Stomach smooth muscle (tissue), 2 donors: ENCODE measurements around the gene MAP4K3.
A peak's percentile ranks its signal among the peaks of the same experiment; 100 is the strongest.

ENCODE experiments used
- H3K27ac ChIP-seq: one replicate; pipeline ENCODE4 v1.7.0; 2013; ENCODE audit warnings: mild to moderate bottlenecking, low read length, inconsistent platforms
- H3K27me3 ChIP-seq, 2 donors: one replicate each; pipeline ENCODE4 v1.7.0; 2013; ENCODE audit warnings: low read length in 2 of 2; ENCODE audit not compliant: insufficient read depth in 2 of 2, control insufficient read depth in 1 of 2
- H3K36me3 ChIP-seq, 2 donors: one replicate each; pipeline ENCODE4 v1.7.0; 2013; ENCODE audit warnings: low read length in 2 of 2; ENCODE audit not compliant: control insufficient read depth in 2 of 2, insufficient read depth in 2 of 2
- H3K4me1 ChIP-seq: one replicate; pipeline ENCODE4 v1.7.0; 2013; ENCODE audit warnings: low read length; ENCODE audit not compliant: control insufficient read depth, insufficient read depth
- H3K4me3 ChIP-seq, 2 donors: one replicate each; pipeline ENCODE4 v1.7.0; 2013; ENCODE audit warnings: low read length in 2 of 2
- H3K9ac ChIP-seq, 2 donors: one replicate each; pipeline ENCODE4 v1.7.0; 2013; ENCODE audit warnings: low read length in 2 of 2, mild to moderate bottlenecking in 1 of 2
- H3K9me3 ChIP-seq, 2 donors: one replicate each; pipeline ENCODE4 v1.7.0; 2013; ENCODE audit warnings: low read length in 2 of 2; ENCODE audit not compliant: control insufficient read depth in 2 of 2
- donor health status: healthy.
- donor health status: Pancreatic carcinoma.

MAP4K3 gene

DNA sequence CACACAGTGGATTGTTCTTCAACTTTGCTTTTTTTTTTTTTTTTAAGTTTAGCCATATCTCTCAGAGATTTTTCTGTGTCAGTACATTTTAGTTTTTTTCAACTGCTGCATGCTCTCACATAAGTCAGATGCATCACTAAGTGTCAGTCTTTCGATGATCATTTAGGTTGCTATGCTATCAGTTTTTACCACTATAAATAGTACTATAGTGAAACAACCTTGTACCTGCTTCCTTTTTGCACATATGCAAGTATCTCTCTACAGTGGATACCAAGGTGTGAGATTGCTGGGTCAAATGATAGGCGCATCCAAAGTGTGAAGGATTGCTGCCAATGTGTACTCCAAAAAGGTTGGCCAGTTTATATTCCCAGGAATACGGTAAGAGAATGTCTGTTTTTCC is 33.5 kb upstream of the MAP4K3 start:
- Histone ChIP-seq H3K27ac (no peak overlapping the region), H3K9me3 (no peaks in the 10 kb centered on the region), H3K4me3 (no peak overlapping the region), H3K27me3 (no peaks in the 10 kb centered on the region), H3K36me3 (no peaks in the 10 kb centered on the region), H3K9ac (no peak overlapping the region), H3K4me1 (peaks cover 17% of the 10 kb centered on the region)

DNA sequence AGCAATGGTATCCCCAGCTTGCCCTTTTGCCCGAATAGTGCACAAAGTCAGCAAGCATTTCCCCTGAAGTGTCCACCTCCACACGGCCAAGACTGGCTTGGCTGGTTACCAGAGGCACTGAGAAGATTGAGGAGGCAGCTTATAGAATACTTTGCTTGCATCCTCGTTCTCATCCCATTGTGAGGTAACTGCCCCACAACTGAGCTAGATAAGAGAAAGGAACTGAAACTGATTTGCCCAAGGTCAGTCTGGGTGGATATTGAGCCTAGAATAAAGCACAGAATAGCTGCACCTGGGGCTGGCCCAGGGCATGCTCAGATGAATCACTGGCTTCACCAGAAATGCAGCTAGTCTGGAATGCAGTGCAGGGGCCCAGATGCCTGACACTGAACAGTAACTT is 32.7 kb upstream of the MAP4K3 start:
- H3K27ac ChIP-seq: peak overlapping the region; percentile 43
- no peak overlapping the region for H3K9ac ChIP-seq
- peak overlapping the region in 1 of 2 donors; percentile 0 for H3K4me3 ChIP-seq
- no peaks in the 10 kb centered on the region for H3K36me3 ChIP-seq
- H3K4me1 ChIP-seq: peaks cover 17% of the 10 kb centered on the region
- H3K27me3 ChIP-seq: no peaks in the 10 kb centered on the region
- H3K9me3 ChIP-seq: no peaks in the 10 kb centered on the region

- Histone ChIP-seq H3K9me3 (no peaks in the 10 kb centered on the region), H3K27ac (peak overlapping the region; percentile 19), H3K36me3 (no peaks in the 10 kb centered on the region), H3K4me3 (peak overlapping the region in 1 of 2 donors; percentile 0), H3K9ac (no peak overlapping the region), H3K27me3 (no peaks in the 10 kb centered on the region), H3K4me1 (peaks cover 17% of the 10 kb centered on the region)
These were observed 31.7 kb upstream of the MAP4K3 start for GRCh38 chr2:39468579-39469451.

DNA sequence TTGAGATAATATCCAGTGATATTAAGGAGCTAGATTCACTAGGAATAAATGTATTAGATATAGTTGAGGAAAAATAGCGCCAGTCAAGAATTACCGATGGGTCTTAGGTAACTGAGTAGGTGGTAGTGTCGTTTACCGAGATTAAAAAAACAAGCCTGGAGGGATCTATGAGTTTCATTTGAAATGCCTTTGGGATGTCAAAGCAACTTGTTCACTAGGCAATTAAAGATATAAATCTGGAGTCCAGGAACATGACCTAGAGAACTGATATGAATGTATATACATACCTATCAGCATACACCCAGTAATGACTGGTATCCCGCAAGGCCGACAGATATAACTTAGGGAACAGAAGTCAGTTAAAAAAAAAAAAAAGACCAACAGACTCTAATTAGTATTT is 29.2 kb upstream of the MAP4K3 start:
- Histone ChIP-seq H3K9me3 (no peaks in the 10 kb centered on the region), H3K27ac (no peak overlapping the region), H3K27me3 (no peaks in the 10 kb centered on the region), H3K4me1 (peaks cover 17% of the 10 kb centered on the region), H3K9ac (no peak overlapping the region), H3K4me3 (no peak overlapping the region), H3K36me3 (no peaks in the 10 kb centered on the region)

DNA sequence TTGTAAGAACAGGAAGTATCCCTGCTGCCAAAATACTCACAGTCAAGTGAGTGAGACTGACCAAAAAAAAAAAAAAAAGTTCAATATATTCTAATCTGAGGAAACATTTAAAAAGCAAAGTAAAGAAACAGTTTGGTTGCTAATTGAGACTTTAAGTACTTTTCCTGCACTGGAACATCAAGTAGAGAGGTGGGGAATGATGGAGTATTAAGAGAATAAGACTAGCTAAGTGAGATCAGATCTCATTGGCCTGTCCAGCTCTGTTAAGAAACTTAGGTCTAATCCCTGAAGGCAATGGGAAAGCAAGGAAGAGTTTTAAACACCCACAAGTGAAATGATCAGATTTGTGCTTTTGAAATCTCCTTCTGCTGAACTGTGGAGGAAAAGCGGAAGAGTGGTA is 27.8 kb upstream of the MAP4K3 start:
- peaks cover 0 to 2% of the 10 kb centered on the region in 2 donors for H3K36me3 ChIP-seq
- peaks cover 13% of the 10 kb centered on the region for H3K4me1 ChIP-seq
- no peak overlapping the region for H3K27ac ChIP-seq
- no peak overlapping the region for H3K4me3 ChIP-seq
- no peak overlapping the region for H3K9ac ChIP-seq
- no peaks in the 10 kb centered on the region for H3K9me3 ChIP-seq
- H3K27me3 ChIP-seq: no peaks in the 10 kb centered on the region

DNA sequence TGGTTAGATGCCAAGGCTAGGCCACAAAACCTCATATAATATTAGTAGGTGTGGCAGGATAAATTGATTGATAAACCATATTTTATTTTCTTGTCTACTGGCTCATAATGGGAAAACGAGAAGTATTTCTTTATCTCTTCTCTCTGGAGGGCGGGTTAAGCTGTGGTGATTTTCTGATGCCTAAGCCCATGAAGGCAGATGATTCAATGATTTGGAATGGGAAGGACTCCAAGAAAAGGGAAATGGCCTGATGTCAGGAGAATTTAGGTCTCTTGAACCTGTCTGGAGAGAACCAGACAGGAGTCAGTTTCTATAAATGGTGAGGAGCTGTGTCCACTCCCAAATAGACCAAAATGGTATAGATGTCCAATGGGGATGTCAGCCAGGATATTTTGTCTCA is 18.7 kb upstream of the MAP4K3 start:
- Histone ChIP-seq H3K9ac (no peak overlapping the region), H3K4me1 (no peaks in the 10 kb centered on the region), H3K27me3 (no peaks in the 10 kb centered on the region), H3K36me3 (peaks cover 0 to 4% of the 10 kb centered on the region in 2 donors), H3K9me3 (no peaks in the 10 kb centered on the region), H3K27ac (no peak overlapping the region), H3K4me3 (no peak overlapping the region)

DNA sequence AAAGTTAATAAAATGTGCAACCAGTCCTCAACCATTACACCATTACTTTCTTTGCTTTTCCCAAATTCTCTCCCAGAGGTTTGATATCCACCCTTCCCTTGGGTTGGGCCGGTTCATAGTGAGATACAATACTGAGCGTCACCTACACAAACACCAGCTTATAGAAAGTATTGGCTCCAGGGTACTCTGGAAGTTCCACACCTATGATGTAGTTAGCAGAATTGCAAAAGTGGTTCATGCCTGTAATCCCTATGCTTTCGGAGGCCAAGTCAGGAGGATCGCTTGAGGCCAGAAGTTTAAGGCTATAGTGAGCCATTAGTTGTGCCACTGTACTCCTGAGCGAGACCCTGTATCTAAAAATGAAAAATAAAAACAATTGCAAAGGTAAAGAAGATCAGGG is 15.3 kb upstream of the MAP4K3 start:
- peaks cover 0 to 2% of the 10 kb centered on the region in 2 donors for H3K36me3 ChIP-seq
- no peaks in the 10 kb centered on the region for H3K27me3 ChIP-seq
- no peak overlapping the region for H3K27ac ChIP-seq
- H3K9me3 ChIP-seq: no peaks in the 10 kb centered on the region
- no peak overlapping the region for H3K4me3 ChIP-seq
- no peak overlapping the region for H3K9ac ChIP-seq
- no peaks in the 10 kb centered on the region for H3K4me1 ChIP-seq

GRCh38 chr2:39451954-39452353 is 14.9 kb upstream of the MAP4K3 start:
- Histone ChIP-seq H3K4me1 (no peaks in the 10 kb centered on the region), H3K9me3 (no peaks in the 10 kb centered on the region), H3K36me3 (peaks cover 0 to 2% of the 10 kb centered on the region in 2 donors), H3K27ac (no peak overlapping the region), H3K4me3 (no peak overlapping the region), H3K9ac (no peak overlapping the region), H3K27me3 (no peaks in the 10 kb centered on the region)

DNA sequence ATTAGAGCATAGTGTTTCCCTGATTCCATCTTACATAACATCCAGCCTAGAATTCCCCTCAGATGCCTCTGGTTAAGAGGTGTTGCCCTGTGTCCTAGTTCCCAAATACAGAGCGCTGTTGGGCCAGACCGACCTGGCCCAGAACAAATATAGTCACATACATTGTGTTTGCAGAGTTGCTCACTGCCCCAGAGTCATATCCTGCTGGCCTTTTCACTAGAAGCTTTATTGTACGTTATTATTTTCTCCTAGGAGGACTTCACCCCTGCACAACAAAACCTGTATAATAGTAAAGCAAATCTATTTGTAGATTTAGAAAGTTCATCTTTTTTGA is 11.1 kb upstream of the MAP4K3 start:
- Histone ChIP-seq H3K27ac (no peak overlapping the region), H3K36me3 (no peaks in the 10 kb centered on the region), H3K9ac (no peak overlapping the region), H3K9me3 (no peaks in the 10 kb centered on the region), H3K4me1 (no peaks in the 10 kb centered on the region), H3K27me3 (no peaks in the 10 kb centered on the region), H3K4me3 (no peak overlapping the region)

DNA sequence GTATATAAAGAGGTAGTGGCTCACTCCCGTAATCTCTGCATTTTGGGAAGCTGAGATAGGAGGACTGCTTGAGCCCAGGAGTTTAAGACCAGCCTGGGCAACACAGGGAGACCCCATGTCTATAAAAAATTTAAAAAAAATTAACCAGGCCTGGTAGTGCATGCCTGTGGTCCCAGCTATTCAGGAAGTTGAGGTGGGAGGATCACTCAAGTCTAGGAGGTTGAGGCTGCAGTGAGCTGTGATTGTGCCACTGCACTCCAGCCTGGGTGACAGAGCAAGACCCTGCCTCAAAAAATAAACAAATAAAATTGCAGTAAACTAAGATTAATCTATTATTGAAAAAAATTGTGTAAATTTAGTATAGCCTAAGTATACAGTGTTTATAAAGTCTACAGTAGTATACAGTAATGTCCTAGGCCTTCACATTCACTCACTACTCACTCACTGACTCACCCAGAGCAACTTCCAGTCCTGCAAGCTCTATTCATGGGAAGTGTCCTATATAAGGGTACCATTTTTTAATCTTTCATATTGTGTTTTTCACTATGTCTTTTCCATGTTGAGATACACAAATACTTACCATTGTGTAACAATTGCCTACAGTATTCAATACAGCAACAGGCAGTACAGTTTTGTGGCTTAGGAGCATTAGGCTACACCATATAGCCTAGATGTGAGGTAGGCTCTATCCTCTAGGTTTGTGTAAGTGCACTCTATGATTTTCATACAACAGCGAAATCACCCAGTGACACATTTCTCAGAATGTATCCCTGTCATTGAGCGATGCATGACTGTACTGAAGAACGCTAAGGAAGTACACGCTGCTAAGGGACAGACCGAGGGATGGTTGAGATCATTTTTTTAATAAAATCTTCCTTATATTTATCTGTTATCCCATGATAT is 10.4 kb upstream of the MAP4K3 start:
- Histone ChIP-seq H3K4me1 (no peaks in the 10 kb centered on the region), H3K9me3 (no peaks in the 10 kb centered on the region), H3K36me3 (no peaks in the 10 kb centered on the region), H3K9ac (no peak overlapping the region), H3K4me3 (no peak overlapping the region), H3K27me3 (no peaks in the 10 kb centered on the region), H3K27ac (no peak overlapping the region)

DNA sequence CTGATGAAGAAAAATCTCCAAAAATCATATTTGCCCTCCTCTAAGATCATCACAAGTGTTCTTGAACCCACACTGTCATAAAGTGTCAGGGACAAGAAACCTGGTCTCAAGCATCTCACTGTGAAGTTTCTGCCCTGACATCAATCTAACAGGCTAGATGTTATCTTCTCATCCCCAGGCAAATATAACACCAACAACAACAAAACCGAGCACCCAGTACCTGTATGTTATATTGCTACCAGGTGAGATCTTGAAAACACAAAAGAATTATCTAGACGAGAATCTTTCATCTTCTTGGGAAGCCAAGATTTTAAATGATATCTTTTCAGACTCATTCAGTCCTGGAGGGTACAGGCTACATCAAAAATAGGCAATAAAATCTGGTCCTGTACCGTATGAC is 8.8 kb upstream of the MAP4K3 start:
- no peak overlapping the region for H3K9ac ChIP-seq
- no peaks in the 10 kb centered on the region for H3K36me3 ChIP-seq
- no peaks in the 10 kb centered on the region for H3K4me1 ChIP-seq
- no peaks in the 10 kb centered on the region for H3K9me3 ChIP-seq
- no peaks in the 10 kb centered on the region for H3K27me3 ChIP-seq
- H3K27ac ChIP-seq: no peak overlapping the region
- H3K4me3 ChIP-seq: no peak overlapping the region
